ENCODE measurements around the gene OPRL1. TPM values are rescaled to one million over a fixed set of nuclear protein-coding genes. Genes with fewer than 3 reads are reported as not detected.
A peak's percentile ranks its signal among the peaks of the same experiment; 100 is the strongest.

The OPRL1 gene
- total RNA-seq, 2 donors from 2014 or later: 1.5 to 2.9 TPM

GRCh38 chr20:64037199-64037497, 42.7 kb upstream of the OPRL1 start:
- TF ChIP-seq POLR2A (IDR thresholded peaks at IDR 0.05): no peak
- TF ChIP-seq POLR2AphosphoS5 (IDR thresholded peaks at IDR 0.05): no peak
- TF ChIP-seq, protein P1, sequence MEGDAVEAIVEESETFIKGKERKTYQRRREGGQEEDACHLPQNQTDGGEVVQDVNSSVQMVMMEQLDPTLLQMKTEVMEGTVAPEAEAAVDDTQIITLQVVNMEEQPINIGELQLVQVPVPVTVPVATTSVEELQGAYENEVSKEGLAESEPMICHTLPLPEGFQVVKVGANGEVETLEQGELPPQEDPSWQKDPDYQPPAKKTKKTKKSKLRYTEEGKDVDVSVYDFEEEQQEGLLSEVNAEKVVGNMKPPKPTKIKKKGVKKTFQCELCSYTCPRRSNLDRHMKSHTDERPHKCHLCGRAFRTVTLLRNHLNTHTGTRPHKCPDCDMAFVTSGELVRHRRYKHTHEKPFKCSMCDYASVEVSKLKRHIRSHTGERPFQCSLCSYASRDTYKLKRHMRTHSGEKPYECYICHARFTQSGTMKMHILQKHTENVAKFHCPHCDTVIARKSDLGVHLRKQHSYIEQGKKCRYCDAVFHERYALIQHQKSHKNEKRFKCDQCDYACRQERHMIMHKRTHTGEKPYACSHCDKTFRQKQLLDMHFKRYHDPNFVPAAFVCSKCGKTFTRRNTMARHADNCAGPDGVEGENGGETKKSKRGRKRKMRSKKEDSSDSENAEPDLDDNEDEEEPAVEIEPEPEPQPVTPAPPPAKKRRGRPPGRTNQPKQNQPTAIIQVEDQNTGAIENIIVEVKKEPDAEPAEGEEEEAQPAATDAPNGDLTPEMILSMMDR (IDR thresholded peaks at IDR 0.05): no peak
- 65% methylated on average over 3 of the region's 3 CpGs for WGBS
- Histone ChIP-seq H3K4me3 (no peak overlapping the region), H3K4me1 (replicated peaks) (peaks cover 3% of the 10 kb centered on the region), H3K27ac (no peak overlapping the region), H3K36me3 (no peaks in the 10 kb centered on the region), H3K9me3 (no peaks in the 10 kb centered on the region), H3K27me3 (replicated peaks; ENCODE audit: insufficient read depth) (no peaks in the 10 kb centered on the region)
- intact Hi-C loops (cut with DNase I): no loop called here
- DNase-seq (ENCODE audit: low spot score): no peak

GRCh38 chr20:64037498-64038213, 42.2 kb upstream of the OPRL1 start:
- intact Hi-C loops (cut with DNase I): loop anchor here (2.0 kb wide), 1 partner anchor 83 kb away; no protein-coding TSS in a partner anchor
- no peaks in the 10 kb centered on the region for H3K9me3 ChIP-seq
- no peaks in the 10 kb centered on the region for H3K27me3 ChIP-seq (replicated peaks; ENCODE audit: insufficient read depth)
- TF ChIP-seq POLR2A (IDR thresholded peaks at IDR 0.05) (no peak), POLR2AphosphoS5 (IDR thresholded peaks at IDR 0.05) (no peak)
- TF ChIP-seq, protein P1 (IDR thresholded peaks at IDR 0.05): no peak
- no peaks in the 10 kb centered on the region for H3K36me3 ChIP-seq
- no peak for DNase-seq (ENCODE audit: low spot score)
- peaks cover 3% of the 10 kb centered on the region for H3K4me1 ChIP-seq (replicated peaks)
- no peak overlapping the region for H3K4me3 ChIP-seq
- 9% methylated on average over 36 of the region's 36 CpGs for WGBS
- no peak overlapping the region for H3K27ac ChIP-seq

GRCh38 chr20:64038224-64038564, 41.7 kb upstream of the OPRL1 start:
- DNase-seq (ENCODE audit: low spot score): no peak
- Histone ChIP-seq H3K27ac (no peak overlapping the region), H3K36me3 (no peaks in the 10 kb centered on the region), H3K9me3 (no peaks in the 10 kb centered on the region), H3K4me1 (replicated peaks) (peaks cover 3% of the 10 kb centered on the region), H3K27me3 (replicated peaks; ENCODE audit: insufficient read depth) (no peaks in the 10 kb centered on the region), H3K4me3 (peak overlapping the region in 1 of 2 donors; percentile 35)
- WGBS: 0% methylated on average over 3 of the region's 30 CpGs
- TF ChIP-seq POLR2AphosphoS5 (IDR thresholded peaks at IDR 0.05) (no peak), POLR2A (IDR thresholded peaks at IDR 0.05) (no peak)
- TF ChIP-seq, protein P1 (IDR thresholded peaks at IDR 0.05): no peak
- intact Hi-C loops (cut with DNase I): loop anchor here (2.0 kb wide), 1 partner anchor 83 kb away; no protein-coding TSS in a partner anchor

DNA sequence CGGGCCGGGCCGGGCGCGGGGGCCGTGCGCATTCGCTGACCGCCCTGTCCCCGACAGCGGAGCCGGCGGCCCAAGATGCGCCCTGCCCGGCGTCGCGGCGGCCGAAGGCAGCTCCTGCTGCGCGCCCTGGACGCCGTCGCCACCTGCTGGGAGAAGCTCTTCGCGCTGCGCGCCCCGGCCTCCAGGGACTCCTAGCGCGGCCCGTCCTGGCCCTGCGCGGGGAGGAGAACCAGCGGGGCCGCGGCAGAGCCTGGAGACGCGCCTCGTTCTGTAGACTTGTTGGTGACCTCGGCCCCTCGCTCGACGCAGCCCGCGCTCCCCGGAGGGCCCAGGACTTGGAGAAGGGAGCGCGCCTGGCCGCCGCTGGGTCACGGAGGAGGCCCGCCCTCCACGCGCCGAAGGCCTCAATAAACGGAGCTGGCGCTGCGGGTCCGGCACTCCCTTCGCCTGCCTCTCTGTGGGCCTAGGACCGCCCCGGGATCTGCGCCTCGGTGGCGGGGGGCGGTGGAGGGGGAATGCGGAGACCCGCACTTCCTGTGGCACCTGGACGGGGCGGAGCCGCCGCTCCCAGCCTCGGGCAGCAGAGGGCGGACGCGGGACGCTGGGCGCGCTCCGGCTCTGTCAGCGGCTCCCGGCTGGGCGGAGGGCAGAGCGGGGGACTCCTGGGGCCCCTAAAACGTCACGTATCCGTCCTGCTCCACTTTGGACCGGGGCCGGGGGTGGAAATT, 41.2 kb upstream of the OPRL1 start:
- H3K9me3 ChIP-seq: no peaks in the 10 kb centered on the region
- WGBS: 2% methylated on average over 68 of the region's 91 CpGs
- intact Hi-C loops (cut with DNase I): loop anchor here (2.0 kb wide), 1 partner anchor 82 kb away; no protein-coding TSS in a partner anchor
- TF ChIP-seq POLR2AphosphoS5 (IDR thresholded peaks at IDR 0.05) (no peak), POLR2A (IDR thresholded peaks at IDR 0.05) (no peak)
- TF ChIP-seq, protein P1 (IDR thresholded peaks at IDR 0.05): peak in 3 of 4 experiments; percentile 30 to 62 (median 51)
- peak; percentile 54 for DNase-seq (ENCODE audit: low spot score)
- peak overlapping the region; percentile 28 to 35 for H3K4me3 ChIP-seq
- no peaks in the 10 kb centered on the region for H3K36me3 ChIP-seq
- H3K4me1 ChIP-seq (replicated peaks): peaks cover 3% of the 10 kb centered on the region
- no peaks in the 10 kb centered on the region for H3K27me3 ChIP-seq (replicated peaks; ENCODE audit: insufficient read depth)
- peak overlapping the region; percentile 38 to 51 for H3K27ac ChIP-seq
